GM15510 (cell line): ENCODE data around the gene SIRT1.

ENCODE experiments used
- POLR2A ChIP-seq: IDR thresholded peaks from 3 replicates; pipeline ENCODE4 v1.6.1; 2011; ENCODE audit warnings: borderline replicate concordance; ENCODE audit not compliant: insufficient read length; ENCODE audit errors: extremely low read depth

The SIRT1 gene

GRCh38 chr10:67923551-67923950 is 39.1 kb downstream of the SIRT1 start:
- no peak for TF ChIP-seq POLR2A

GRCh38 chr10:67924136-67924535 is 39.7 kb downstream of the SIRT1 start:
- no peak for TF ChIP-seq POLR2A

- no peak for TF ChIP-seq POLR2A
These were observed 41.1 kb downstream of the SIRT1 start for GRCh38 chr10:67925449-67926005.

GRCh38 chr10:67926951-67927350 is 42.5 kb downstream of the SIRT1 start:
- TF ChIP-seq POLR2A = no peak

- TF ChIP-seq POLR2A = no peak
These were observed 48.7 kb downstream of the SIRT1 start for GRCh38 chr10:67933199-67933598.

GRCh38 chr10:67934336-67934735 is 49.9 kb downstream of the SIRT1 start:
- no peak for TF ChIP-seq POLR2A

- TF ChIP-seq POLR2A = no peak
These were observed 50.8 kb downstream of the SIRT1 start for GRCh38 chr10:67935223-67935622.

- no peak for TF ChIP-seq POLR2A
These were observed 52.0 kb downstream of the SIRT1 start for GRCh38 chr10:67936416-67936815.

GRCh38 chr10:67943917-67944316 is 59.5 kb downstream of the SIRT1 start:
- TF ChIP-seq POLR2A = no peak

- TF ChIP-seq POLR2A = no peak
These were observed 71.2 kb downstream of the SIRT1 start for GRCh38 chr10:67955614-67956013.

- no peak for TF ChIP-seq POLR2A
These were observed 75.5 kb downstream of the SIRT1 start for GRCh38 chr10:67959839-67960476.

GRCh38 chr10:67965456-67965855 is 81.0 kb downstream of the SIRT1 start:
- TF ChIP-seq POLR2A = no peak
